Stimulated activated naive B cell treated with anti-CD40 and anti-IgM and Interleukin-4, amounts not matched to agents 10 μg/mL and 1 μg/mL and 100 μg/mL, for 72 hours (primary cell): ENCODE data around the gene GALNT9.
A peak's percentile ranks its signal among the peaks of the same experiment; 100 is the strongest.
"Not testable (repeated sequence)": the region's sequence is repeated elsewhere in the genome, so short reads cannot be mapped to it uniquely, and the experiment has no call there.

Experiments used
- ATAC-seq, 2 donors: fragments of 150-1000 bp; cut with Tn5 transposase; replicated peaks; 2 replicates each; pipeline ENCODE4 v1.10.0; 2021; ENCODE audit warnings: moderate library complexity in 1 of 2
- DNase-seq: peaks from one replicate; pipeline ENCODE4 v3.0.0; 2021
- H3K27ac Mint-ChIP-seq: one replicate; pipeline ENCODE4 v1.8.0; 2022; ENCODE audit warnings: mild to moderate bottlenecking, mixed read lengths
- H3K27me3 Mint-ChIP-seq, 2 donors: one replicate each; pipeline ENCODE4 v1.8.0; 2022; ENCODE audit warnings: mixed read lengths in 2 of 2
- H3K36me3 Mint-ChIP-seq, 2 donors: one replicate each; pipeline ENCODE4 v1.8.0; 2022; ENCODE audit warnings: mixed read lengths in 2 of 2, mild to moderate bottlenecking in 1 of 2
- H3K4me1 Mint-ChIP-seq, 2 donors: one replicate each; pipeline ENCODE4 v1.8.0; 2022; ENCODE audit warnings: mixed read lengths in 2 of 2, mild to moderate bottlenecking in 1 of 2
- H3K4me3 Mint-ChIP-seq, 2 donors: one replicate each; pipeline ENCODE4 v1.8.0; 2022; ENCODE audit warnings: mild to moderate bottlenecking in 2 of 2, mixed read lengths in 2 of 2, moderate library complexity in 1 of 2
- H3K9me3 Mint-ChIP-seq, 2 donors: one replicate each; pipeline ENCODE4 v1.8.0; 2022; ENCODE audit warnings: mixed read lengths in 2 of 2, mild to moderate bottlenecking in 1 of 2

The GALNT9 gene

DNA sequence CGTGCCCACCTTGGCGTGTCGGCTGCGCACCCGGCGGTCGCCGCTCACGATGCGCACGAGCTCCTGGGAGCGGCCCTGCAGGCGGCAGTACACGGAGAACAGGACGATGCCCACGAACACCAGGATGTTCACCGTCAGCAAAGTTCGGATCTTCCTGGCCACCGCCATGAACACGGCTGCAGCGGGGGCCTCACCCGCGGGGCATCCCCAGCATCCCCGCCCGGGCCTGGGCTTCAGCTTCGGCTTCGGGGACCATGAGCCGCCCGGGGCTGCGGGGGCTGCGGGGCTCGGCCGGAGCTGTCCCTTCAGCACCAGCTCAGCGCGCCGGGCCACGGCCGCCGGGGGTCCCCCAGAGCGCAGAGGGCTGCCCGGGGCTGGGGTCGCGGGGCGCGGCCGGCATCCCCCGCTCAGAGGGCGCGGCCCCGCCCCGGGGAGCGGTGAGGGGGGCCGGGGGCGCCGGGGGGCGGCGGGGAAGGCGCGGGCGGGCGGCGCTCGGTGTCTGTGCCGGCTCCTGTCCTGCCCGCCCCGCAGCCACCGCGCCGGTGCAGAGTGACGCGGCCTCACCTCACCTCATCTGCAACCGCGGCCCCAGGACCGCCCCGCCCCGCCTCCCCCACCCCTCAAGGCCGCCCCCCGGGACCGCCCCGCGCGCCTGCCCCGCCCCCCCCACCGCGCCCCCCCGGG, at the start of gene GALNT9:
TSS of gene GALNT9 (minus strand) at position 554 of the 684 bp plus-strand sequence. CDS start at position 168, 386 bp downstream.
- H3K36me3 Mint-ChIP-seq, result no peaks in the 10 kb centered on the region
- H3K27ac Mint-ChIP-seq, result no peak within 1 kb of the TSS
- peaks cover 56 to 81% of the 10 kb centered on the region in 2 donors for H3K27me3 Mint-ChIP-seq
- peak in 1 of 2 donors; percentile 26 for ATAC-seq
- H3K9me3 Mint-ChIP-seq, result peaks cover 4 to 7% of the 10 kb centered on the region in 2 donors
- H3K4me3 Mint-ChIP-seq, result peak within 1 kb of the TSS in 1 of 2 donors; percentile 22
- DNase-seq, result no peak
- H3K4me1 Mint-ChIP-seq, result peaks cover 5 to 19% of the 10 kb centered on the region in 2 donors

DNA sequence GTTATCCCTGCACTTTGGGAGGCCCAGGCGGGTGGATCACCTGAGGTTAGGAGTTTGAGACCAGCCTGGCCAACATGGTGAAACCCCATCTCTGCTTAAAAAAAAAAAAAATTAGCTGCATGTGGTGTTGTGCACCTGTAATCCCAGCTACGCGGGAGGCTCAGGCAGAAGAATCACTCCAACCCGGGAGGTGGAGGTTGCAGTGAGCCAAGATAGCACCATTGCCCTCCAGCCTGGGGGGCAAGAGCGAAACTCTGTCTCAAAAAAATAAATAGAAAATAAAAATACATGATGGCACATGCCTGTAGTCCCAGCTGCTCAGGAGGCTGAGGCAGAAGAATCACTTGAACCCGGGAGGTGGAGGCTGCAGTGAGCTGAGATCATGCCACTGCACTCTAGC, 49.7 kb upstream of the GALNT9 start:
- ATAC-seq, H3K4me3 Mint-ChIP-seq, H3K27ac Mint-ChIP-seq, DNase-seq, H3K36me3 Mint-ChIP-seq, H3K4me1 Mint-ChIP-seq, H3K9me3 Mint-ChIP-seq: not testable (repeated sequence)
- H3K27me3 Mint-ChIP-seq, result peaks cover 36 to 39% of the 10 kb centered on the region in 2 donors

DNA sequence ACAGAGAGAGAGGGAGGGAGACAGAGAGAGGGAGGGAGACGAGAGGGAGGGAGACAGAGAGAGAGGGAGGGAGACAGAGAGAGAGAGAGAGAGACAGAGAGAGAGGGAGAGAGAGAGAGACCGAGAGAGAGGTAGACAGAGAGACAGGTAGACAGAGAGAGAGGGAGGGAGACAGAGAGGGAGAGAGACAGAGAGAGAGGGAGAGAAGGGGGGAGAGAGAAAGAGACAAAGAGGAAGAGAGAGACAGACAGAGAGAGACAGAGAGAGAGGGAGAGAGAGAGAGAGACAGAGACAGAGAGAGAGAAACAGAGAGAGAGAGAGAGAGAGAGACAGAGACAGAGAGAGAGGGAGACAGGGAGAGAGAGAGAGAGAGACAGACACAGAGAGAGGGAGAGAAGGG, 47.8 kb upstream of the GALNT9 start:
- H3K27ac Mint-ChIP-seq, result no peak overlapping the region
- ATAC-seq (no peak), DNase-seq (no peak)
- H3K4me3 Mint-ChIP-seq, result no peak overlapping the region
- peaks cover 48 to 55% of the 10 kb centered on the region in 2 donors for H3K27me3 Mint-ChIP-seq
- H3K4me1 Mint-ChIP-seq, result no peaks in the 10 kb centered on the region
- H3K36me3 Mint-ChIP-seq, result no peaks in the 10 kb centered on the region
- H3K9me3 Mint-ChIP-seq, result no peaks in the 10 kb centered on the region

- H3K9me3 Mint-ChIP-seq, result peaks cover 0 to 1% of the 10 kb centered on the region in 2 donors
These were observed 47.1 kb upstream of the GALNT9 start for GRCh38 chr12:132376464-132376830.

GRCh38 chr12:132375747-132376463, 46.5 kb upstream of the GALNT9 start:
- Mint-ChIP-seq H3K36me3 (no peaks in the 10 kb centered on the region), H3K27ac (no peak overlapping the region), H3K4me1 (no peaks in the 10 kb centered on the region)

More at GRCh38 chr12:132376464-132376830, 47.1 kb upstream of the GALNT9 start:
- Mint-ChIP-seq H3K27me3 (peaks cover 52 to 61% of the 10 kb centered on the region in 2 donors), H3K27ac (no peak overlapping the region), H3K4me1 (no peaks in the 10 kb centered on the region), H3K4me3 (no peak overlapping the region), H3K36me3 (no peaks in the 10 kb centered on the region)
- DNase-seq (no peak), ATAC-seq (no peak)

GRCh38 chr12:132374612-132375445, 45.4 kb upstream of the GALNT9 start:
- ATAC-seq, result no peak
- no peak for DNase-seq
- Mint-ChIP-seq H3K36me3 (no peaks in the 10 kb centered on the region), H3K4me1 (no peaks in the 10 kb centered on the region), H3K9me3 (peaks cover 0 to 7% of the 10 kb centered on the region in 2 donors), H3K27me3 (peaks cover 68 to 77% of the 10 kb centered on the region in 2 donors), H3K27ac (no peak overlapping the region), H3K4me3 (no peak overlapping the region)

More at GRCh38 chr12:132375747-132376463, 46.5 kb upstream of the GALNT9 start:
- ATAC-seq, result no peak
- Mint-ChIP-seq H3K4me3 (no peak overlapping the region), H3K27me3 (peaks cover 57 to 67% of the 10 kb centered on the region in 2 donors), H3K9me3 (peaks cover 0 to 6% of the 10 kb centered on the region in 2 donors)
- no peak for DNase-seq

GRCh38 chr12:132373901-132374611, 44.7 kb upstream of the GALNT9 start:
- H3K27ac Mint-ChIP-seq, result no peak overlapping the region
- H3K27me3 Mint-ChIP-seq, result peaks cover 68 to 81% of the 10 kb centered on the region in 2 donors
- H3K9me3 Mint-ChIP-seq, result peaks cover 0 to 7% of the 10 kb centered on the region in 2 donors
- H3K4me1 Mint-ChIP-seq, result no peaks in the 10 kb centered on the region
- ATAC-seq, result no peak
- H3K4me3 Mint-ChIP-seq, result no peak overlapping the region
- no peaks in the 10 kb centered on the region for H3K36me3 Mint-ChIP-seq
- no peak for DNase-seq

GRCh38 chr12:132367852-132368251, 38.5 kb upstream of the GALNT9 start:
- no peak for DNase-seq
- H3K4me1 Mint-ChIP-seq, result peaks cover 0 to 2% of the 10 kb centered on the region in 2 donors
- peaks cover 0 to 7% of the 10 kb centered on the region in 2 donors for H3K9me3 Mint-ChIP-seq
- no peak overlapping the region for H3K4me3 Mint-ChIP-seq
- peaks cover 36 to 44% of the 10 kb centered on the region in 2 donors for H3K27me3 Mint-ChIP-seq
- no peak for ATAC-seq
- no peaks in the 10 kb centered on the region for H3K36me3 Mint-ChIP-seq
- H3K27ac Mint-ChIP-seq, result no peak overlapping the region

- ATAC-seq (no peak), DNase-seq (no peak)
- H3K27me3 Mint-ChIP-seq, result peaks cover 30 to 38% of the 10 kb centered on the region in 2 donors
- H3K27ac Mint-ChIP-seq, result no peak overlapping the region
- H3K36me3 Mint-ChIP-seq, result no peaks in the 10 kb centered on the region
- H3K4me1 Mint-ChIP-seq, result peaks cover 0 to 2% of the 10 kb centered on the region in 2 donors
- peaks cover 0 to 7% of the 10 kb centered on the region in 2 donors for H3K9me3 Mint-ChIP-seq
- no peak overlapping the region for H3K4me3 Mint-ChIP-seq
These were observed 37.9 kb upstream of the GALNT9 start for GRCh38 chr12:132367071-132367851.

DNA sequence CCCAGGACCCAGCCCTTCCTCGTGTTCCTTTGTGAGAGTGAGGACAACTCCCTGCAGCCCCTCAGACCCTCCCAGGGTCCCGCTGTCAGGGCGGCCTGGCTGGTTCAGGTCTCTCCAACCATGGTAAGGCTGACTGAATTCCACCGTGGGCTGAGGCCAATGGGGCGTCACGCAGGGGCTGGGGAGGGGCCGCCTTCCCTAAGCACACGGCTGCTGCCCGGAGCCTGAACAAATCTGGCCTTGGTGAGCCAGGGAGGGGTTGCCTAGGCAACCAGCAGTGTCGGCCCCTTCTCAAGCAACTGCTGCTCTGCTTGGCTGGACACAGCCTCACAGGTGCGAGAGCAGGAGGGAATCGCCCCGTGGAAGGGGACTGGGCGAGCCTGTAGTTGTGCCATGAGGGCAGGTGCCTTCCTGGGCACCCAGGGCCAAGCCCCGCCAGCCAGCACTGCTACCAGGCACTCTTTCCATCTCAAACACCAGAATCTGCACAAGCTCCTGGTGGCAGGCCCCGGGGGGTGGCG, 37.0 kb upstream of the GALNT9 start:
- H3K36me3 Mint-ChIP-seq, result no peaks in the 10 kb centered on the region
- DNase-seq, result no peak
- H3K27ac Mint-ChIP-seq, result no peak overlapping the region
- H3K4me3 Mint-ChIP-seq, result no peak overlapping the region
- peaks cover 0 to 6% of the 10 kb centered on the region in 2 donors for H3K9me3 Mint-ChIP-seq
- peaks cover 24 to 30% of the 10 kb centered on the region in 2 donors for H3K27me3 Mint-ChIP-seq
- peaks cover 0 to 2% of the 10 kb centered on the region in 2 donors for H3K4me1 Mint-ChIP-seq
- ATAC-seq, result no peak

DNA sequence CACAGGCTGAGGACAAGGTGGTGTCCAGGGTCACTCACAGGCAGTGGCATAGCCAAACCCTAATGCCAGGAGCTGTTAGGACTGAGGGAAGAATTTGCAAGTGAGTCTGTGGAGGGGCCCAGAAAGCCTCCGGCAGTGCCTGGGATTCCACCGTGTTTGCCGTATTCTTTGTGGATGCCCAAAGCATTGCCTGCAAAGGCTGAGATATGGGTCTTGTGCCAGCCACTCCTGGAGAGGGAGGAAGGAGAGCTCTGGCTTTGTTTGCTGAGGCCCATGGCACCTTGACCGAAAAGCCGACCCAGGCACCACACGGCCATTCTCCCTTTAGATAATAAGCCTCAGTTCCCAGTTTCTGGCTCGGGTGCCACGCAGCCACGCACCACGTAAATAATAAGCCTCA, 35.8 kb upstream of the GALNT9 start:
- ATAC-seq, result no peak
- Mint-ChIP-seq H3K4me3 (no peak overlapping the region), H3K4me1 (peaks cover 2% of the 10 kb centered on the region in 2 donors), H3K27ac (no peak overlapping the region), H3K27me3 (peaks cover 12 to 19% of the 10 kb centered on the region in 2 donors), H3K9me3 (no peaks in the 10 kb centered on the region), H3K36me3 (no peaks in the 10 kb centered on the region)
- no peak for DNase-seq

GRCh38 chr12:132364348-132364902, 35.0 kb upstream of the GALNT9 start:
- H3K27ac Mint-ChIP-seq, result no peak overlapping the region
- H3K4me3 Mint-ChIP-seq, result no peak overlapping the region
- peaks cover 8 to 10% of the 10 kb centered on the region in 2 donors for H3K4me1 Mint-ChIP-seq
- DNase-seq, result no peak
- peaks cover 2 to 5% of the 10 kb centered on the region in 2 donors for H3K36me3 Mint-ChIP-seq
- ATAC-seq, result no peak
- peaks cover 7 to 11% of the 10 kb centered on the region in 2 donors for H3K27me3 Mint-ChIP-seq
- H3K9me3 Mint-ChIP-seq, result peaks cover 4% of the 10 kb centered on the region in 2 donors
